ENCODE data around the gene RPL29. TPM values are rescaled to one million over a fixed set of nuclear protein-coding genes. Genes with fewer than 3 reads are reported as not detected.

Gene RPL29
- total and polyA plus RNA-seq, 2 of the 13 experiments (the other 11 are each of a cell fraction or from before 2014, with no cell fraction given) = 1,348 to 2,263 TPM

DNA sequence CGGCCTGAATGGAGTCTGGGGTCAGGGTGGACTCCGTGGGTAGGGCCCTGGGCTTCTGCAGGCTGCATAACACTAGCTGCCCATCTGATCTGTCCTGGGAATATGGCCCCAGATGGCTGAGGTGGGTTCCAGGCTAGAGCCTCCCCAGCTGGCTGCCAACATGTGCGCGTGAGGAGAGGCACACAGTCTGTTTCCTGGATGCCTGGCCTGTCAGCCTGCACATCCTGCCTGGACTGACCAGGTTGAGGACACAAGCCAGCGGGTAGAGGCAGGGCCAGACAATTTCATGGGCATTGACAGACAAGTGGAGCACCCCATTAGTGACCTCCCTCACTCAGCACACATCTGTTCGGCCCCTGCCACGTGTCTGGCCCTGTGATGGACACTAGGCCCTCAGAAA, 29.8 kb upstream of the RPL29 start:
- intact Hi-C loops (cut with micrococcal nuclease; ENCODE audit: unreplicated experiment) = no loop called here
- DNase-seq (ENCODE audit: low spot score) = no peak
- ATAC-seq = no peak
- no peaks in the 10 kb centered on the region for H4K20me1 ChIP-seq (ENCODE audit: insufficient read depth, low read length)
- no peak overlapping the region for H3K4me2 ChIP-seq (ENCODE audit: low read depth, low read length)
- H3K36me3 ChIP-seq (replicated peaks in 1 of 2; ENCODE audit: control insufficient read depth in 1 of 2, insufficient read depth in 2 of 2, low read length in 2 of 2) = no peaks in the 10 kb centered on the region
- no peaks in the 10 kb centered on the region for H3K79me2 ChIP-seq (ENCODE audit: insufficient read depth, low read length)
- H3K4me3 ChIP-seq (replicated peaks in 1 of 3; ENCODE audit: insufficient read depth in 1 of 3, low read depth in 2 of 3, low read length in 3 of 3) = no peak overlapping the region
- H3K27ac ChIP-seq (ENCODE audit: extremely low read length, insufficient read depth, low read length) = no peak overlapping the region
- in situ Hi-C loops (cut with HindIII; ENCODE audit: extremely low pct_ligation_motif_present, low pct_unique_long_range_greater_than_20kb) = no loop called here
- H3K9ac ChIP-seq (ENCODE audit: insufficient read depth, low read depth, low read length) = no peak overlapping the region
- ChIA-PET POLR2A (no interaction called here), CTCF (ENCODE audit: low intra/inter-chr PET ratio, low total read pairs) (no interaction called here)
- no peaks in the 10 kb centered on the region for H3K9me3 ChIP-seq (ENCODE audit: low read length)
- H2AFZ ChIP-seq (ENCODE audit: low read length) = no peak overlapping the region
- peaks cover 54% of the 10 kb centered on the region for H3K4me1 ChIP-seq (ENCODE audit: insufficient read depth, low read length)
- no TSS peak for BruUV-seq (replicated peaks)
- 52% methylated on average over 2 of the region's 7 CpGs for WGBS (ENCODE audit: low lambda C conversion rate)
- FAIRE-seq = no peak
- TF ChIP-seq HCFC1 (IDR thresholded peaks at IDR 0.05; ENCODE audit: low read depth, low read length) (no peak), ZNF564 (CRISPR knock-in tag; IDR thresholded peaks at IDR 0.05) (no peak), NR2F6 (IDR thresholded peaks at IDR 0.05) (no peak), NR2F6 (CRISPR knock-in tag; IDR thresholded peaks at IDR 0.05) (no peak), JUND (CRISPR knock-in tag; IDR thresholded peaks at IDR 0.05) (no peak)
- TF ChIP-seq, protein P1, sequence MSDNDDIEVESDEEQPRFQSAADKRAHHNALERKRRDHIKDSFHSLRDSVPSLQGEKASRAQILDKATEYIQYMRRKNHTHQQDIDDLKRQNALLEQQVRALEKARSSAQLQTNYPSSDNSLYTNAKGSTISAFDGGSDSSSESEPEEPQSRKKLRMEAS (IDR thresholded peaks at IDR 0.05) = no peak
- TF ChIP-seq, protein P2, sequence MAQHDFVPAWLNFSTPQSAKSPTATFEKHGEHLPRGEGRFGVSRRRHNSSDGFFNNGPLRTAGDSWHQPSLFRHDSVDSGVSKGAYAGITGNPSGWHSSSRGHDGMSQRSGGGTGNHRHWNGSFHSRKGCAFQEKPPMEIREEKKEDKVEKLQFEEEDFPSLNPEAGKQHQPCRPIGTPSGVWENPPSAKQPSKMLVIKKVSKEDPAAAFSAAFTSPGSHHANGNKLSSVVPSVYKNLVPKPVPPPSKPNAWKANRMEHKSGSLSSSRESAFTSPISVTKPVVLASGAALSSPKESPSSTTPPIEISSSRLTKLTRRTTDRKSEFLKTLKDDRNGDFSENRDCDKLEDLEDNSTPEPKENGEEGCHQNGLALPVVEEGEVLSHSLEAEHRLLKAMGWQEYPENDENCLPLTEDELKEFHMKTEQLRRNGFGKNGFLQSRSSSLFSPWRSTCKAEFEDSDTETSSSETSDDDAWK (CRISPR knock-in tag; IDR thresholded peaks at IDR 0.05) = no peak
- TF ChIP-seq, protein P3, sequence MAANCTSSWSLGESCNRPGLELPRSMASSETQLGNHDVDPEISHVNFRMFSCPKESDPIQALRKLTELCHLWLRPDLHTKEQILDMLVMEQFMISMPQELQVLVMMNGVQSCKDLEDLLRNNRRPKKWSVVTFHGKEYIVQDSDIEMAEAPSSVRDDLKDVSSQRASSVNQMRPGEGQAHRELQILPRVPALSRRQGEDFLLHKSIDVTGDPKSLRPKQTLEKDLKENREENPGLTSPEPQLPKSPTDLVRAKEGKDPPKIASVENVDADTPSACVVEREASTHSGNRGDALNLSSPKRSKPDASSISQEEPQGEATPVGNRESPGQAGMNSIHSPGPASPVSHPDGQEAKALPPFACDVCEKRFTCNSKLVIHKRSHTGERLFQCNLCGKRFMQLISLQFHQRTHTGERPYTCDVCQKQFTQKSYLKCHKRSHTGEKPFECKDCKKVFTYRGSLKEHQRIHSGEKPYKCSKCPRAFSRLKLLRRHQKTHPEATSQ (CRISPR knock-in tag; IDR thresholded peaks at IDR 0.05; ENCODE audit: borderline replicate concordance) = no peak
- TF ChIP-seq, protein P4, sequence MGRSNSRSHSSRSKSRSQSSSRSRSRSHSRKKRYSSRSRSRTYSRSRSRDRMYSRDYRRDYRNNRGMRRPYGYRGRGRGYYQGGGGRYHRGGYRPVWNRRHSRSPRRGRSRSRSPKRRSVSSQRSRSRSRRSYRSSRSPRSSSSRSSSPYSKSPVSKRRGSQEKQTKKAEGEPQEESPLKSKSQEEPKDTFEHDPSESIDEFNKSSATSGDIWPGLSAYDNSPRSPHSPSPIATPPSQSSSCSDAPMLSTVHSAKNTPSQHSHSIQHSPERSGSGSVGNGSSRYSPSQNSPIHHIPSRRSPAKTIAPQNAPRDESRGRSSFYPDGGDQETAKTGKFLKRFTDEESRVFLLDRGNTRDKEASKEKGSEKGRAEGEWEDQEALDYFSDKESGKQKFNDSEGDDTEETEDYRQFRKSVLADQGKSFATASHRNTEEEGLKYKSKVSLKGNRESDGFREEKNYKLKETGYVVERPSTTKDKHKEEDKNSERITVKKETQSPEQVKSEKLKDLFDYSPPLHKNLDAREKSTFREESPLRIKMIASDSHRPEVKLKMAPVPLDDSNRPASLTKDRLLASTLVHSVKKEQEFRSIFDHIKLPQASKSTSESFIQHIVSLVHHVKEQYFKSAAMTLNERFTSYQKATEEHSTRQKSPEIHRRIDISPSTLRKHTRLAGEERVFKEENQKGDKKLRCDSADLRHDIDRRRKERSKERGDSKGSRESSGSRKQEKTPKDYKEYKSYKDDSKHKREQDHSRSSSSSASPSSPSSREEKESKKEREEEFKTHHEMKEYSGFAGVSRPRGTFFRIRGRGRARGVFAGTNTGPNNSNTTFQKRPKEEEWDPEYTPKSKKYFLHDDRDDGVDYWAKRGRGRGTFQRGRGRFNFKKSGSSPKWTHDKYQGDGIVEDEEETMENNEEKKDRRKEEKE (IDR thresholded peaks at IDR 0.05) = no peak
- TF ChIP-seq, protein P5, sequence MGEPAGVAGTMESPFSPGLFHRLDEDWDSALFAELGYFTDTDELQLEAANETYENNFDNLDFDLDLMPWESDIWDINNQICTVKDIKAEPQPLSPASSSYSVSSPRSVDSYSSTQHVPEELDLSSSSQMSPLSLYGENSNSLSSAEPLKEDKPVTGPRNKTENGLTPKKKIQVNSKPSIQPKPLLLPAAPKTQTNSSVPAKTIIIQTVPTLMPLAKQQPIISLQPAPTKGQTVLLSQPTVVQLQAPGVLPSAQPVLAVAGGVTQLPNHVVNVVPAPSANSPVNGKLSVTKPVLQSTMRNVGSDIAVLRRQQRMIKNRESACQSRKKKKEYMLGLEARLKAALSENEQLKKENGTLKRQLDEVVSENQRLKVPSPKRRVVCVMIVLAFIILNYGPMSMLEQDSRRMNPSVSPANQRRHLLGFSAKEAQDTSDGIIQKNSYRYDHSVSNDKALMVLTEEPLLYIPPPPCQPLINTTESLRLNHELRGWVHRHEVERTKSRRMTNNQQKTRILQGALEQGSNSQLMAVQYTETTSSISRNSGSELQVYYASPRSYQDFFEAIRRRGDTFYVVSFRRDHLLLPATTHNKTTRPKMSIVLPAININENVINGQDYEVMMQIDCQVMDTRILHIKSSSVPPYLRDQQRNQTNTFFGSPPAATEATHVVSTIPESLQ (CRISPR knock-in tag; conservative IDR thresholded peaks at IDR 0.05) = no peak
- H3K27me3 ChIP-seq (ENCODE audit: control insufficient read depth in 1 of 2, insufficient read depth in 2 of 2, low read length in 2 of 2) = peaks cover 1 to 40% of the 10 kb centered on the region in 2 experiments; a peak in 4 of 5 replicates

All from HepG2 (cell line).